Measurements from ENCODE around the gene GON4L.
"Not testable (repeated sequence)": the region's sequence is repeated elsewhere in the genome, so short reads cannot be mapped to it uniquely, and the experiment has no call there.

Gene GON4L

DNA sequence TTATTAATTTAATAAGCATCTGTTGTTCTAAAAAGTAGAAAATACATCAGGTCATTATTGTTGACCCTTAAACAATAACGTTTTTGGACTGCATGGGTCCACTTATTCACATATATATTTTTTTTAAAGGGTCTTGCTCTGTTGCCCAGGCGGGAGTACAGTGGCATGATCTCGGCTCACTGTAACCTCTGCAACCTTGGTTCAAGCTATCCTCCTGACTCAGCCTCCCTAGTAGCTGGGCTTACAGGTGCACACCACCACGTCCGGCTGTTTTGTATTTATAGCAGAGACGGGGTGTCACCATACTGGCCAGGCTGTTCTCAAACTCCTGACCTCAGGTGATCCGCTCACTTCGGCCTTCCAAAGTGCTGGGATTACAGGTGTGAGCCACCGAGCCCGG is 115.1 kb downstream of the GON4L start:
- no peak for DNase-seq

DNA sequence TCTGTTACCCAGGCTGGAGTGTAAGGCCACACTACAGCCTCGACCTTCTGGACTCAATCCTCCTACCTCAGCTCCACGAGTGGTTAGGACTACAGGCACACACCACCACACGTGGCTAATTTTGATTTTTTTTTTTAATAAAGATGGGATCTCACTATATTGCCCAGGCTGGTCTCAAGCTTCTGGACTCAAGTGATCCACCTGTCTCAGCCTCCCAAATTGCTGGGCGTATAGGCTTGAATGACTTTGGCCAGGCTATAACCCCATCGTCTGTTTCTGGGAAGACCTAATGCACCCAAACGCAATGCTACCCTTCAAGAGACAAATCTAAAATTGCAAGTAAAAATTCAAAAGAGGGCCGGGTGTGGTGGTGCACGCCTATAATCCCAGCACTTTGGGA is 116.0 kb downstream of the GON4L start:
- no peak for DNase-seq

DNA sequence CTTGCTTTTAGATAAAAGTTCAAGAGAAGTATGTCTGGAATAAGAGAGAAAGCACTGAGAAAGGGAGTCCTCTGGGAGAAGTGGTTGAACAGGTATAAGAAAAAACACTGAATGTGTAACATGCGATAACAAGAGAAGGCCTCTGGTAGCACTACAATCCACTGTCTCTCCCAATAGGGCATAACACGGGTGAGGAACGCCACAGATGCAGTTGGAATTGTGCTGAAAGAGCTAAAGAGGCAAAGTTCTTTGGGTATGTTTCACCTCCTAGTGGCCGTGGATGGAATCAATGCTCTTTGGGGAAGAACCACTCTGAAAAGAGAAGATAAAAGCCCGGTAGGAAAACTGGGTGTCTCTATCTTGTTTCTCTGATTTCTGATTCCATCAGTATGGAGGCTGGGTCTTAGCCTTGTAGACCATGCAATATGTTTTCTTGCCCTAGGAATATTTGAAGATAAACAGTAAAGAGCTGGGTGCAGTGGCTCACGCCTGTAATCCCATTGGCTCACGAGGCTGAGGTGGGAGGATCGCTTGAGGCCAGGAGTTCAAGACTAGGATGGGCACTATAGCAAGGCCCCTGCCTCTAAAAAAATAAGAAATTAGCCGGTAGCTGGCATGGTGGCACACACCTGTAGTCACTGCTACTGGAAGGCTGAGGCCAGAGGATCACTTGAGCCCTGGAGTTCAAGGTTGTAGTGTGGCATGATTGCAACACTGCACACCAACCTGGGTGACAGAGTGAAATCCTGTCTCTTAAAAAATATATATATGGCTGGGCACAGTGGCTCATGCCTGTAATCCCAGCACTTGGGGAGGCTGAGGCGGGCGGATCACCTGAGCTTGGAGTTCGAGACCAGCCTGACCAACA is 127.7 kb downstream of the GON4L start:
- DNase-seq = no peak

DNA sequence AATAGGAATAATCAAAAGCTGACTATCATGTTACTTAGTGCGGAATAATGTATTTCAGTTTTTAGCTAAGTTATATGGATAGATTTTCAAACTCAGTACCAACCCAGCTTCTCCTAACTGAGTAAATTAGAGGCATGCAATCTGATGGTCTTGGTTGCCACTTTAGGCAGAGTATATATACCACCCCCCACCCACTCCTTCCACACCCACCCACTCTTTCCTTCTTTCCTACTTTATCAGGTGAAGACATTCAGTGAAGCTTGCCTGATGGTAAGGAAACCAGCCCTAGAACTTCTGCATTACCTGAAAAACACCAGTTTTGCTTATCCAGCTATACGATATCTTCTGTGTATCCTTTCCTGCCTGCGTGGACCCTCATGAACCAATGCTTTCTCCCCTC is 131.9 kb downstream of the GON4L start:
- no peak for DNase-seq

DNA sequence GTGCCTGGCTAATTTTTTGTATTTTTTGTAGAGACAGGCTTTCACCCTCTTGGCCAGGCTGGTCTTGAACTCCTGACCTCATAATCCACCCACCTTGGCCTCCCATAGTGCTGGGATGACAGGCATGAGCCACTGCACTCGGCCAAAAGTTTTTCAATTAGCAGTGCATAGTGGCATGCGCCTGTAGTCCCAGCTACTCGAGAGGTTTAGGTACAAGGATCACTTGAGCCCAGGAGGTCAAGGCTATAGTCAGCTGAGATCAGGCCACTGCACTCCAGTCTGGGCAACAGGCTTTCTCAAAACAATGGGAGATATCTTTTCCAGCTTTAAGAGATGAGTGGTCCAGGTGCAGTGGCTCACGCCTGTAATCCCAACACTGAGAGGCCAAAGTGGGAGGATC is 137.3 kb downstream of the GON4L start:
- no peak for DNase-seq

DNA sequence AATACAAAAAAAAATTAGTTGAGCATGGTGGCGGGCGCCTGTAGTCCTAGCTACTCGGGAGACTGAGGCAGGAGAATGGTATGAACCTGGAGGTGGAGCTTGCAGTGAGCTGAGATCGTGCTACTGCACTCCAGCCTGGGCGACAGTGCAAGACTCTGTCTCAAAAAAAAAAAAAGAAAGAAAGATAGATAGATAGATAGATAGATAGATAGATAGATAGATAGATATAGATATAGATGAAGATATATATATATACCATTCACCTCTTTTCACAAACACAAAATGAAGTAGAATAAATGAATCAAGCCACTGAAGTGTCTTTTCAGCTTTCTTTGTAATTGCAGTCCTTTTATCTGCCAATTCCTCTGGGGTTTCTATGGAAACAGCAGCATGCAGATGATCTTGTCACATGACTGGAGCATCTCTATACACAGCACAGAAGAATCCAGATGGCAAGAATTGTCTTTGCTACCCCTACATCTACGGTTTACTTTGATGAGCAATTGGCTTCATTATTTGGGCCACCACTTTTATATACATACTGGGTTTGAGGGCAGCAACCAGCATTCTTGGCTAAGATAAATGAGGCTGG is 138.4 kb downstream of the GON4L start:
- not testable (repeated sequence) for DNase-seq

DNA sequence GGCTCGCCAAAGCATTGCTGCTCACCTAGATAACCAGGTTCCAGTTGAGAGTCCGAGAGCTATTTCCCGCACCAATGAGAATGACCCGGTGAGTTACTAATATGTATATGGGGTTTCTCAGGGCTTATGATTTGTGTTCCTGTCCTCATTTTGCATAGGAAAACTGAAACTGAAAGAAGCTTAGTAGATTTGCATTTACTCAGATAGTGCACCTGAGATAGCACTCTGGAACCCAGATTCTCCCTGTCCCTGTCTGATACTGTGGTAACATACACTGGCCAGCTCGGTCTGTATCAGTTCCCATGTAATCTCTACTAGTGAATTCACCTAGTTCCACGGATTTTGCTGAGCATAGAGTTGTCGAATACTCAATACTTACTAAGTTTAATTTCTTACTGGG is 140.0 kb downstream of the GON4L start:
- no peak for DNase-seq

DNA sequence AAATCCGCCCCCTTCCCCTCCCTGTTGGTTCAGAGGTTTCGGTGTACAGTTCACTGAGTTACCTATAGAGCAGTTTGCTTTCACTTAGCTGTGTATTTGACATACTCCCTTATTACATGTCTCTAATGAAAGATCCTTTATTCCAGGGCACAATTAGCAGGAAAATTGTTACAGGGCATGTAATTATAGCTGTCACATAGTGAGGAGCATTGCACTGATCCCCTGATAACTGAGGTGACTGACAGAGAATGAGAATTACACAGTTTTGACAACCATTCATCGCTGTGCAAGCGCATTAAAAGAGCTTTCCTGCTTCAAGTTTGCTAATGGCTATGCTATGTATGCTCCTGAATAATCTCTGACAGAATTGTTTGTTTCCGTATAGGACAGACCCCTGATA is 141.2 kb downstream of the GON4L start:
- no peak for DNase-seq

DNA sequence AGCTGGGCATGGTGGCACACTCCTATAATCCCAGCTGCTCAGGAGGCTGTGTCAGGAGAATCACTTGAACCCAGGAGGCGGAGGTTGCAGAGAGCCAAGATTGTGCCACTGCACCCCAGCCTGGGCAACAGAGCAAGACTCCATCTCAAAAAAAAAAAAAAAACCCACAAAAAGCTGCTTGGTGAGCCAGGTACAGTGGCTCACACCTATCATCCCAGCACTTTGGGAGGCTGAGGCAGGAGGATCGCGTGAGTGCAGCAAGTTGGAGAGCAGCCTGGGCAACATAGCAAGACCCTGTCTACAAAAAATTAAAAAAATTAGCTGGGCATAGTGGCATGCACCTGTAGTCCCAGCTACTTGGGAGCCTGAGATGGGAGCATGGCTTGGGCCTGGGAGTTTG is 142.0 kb downstream of the GON4L start:
- not testable (repeated sequence) for DNase-seq

DNA sequence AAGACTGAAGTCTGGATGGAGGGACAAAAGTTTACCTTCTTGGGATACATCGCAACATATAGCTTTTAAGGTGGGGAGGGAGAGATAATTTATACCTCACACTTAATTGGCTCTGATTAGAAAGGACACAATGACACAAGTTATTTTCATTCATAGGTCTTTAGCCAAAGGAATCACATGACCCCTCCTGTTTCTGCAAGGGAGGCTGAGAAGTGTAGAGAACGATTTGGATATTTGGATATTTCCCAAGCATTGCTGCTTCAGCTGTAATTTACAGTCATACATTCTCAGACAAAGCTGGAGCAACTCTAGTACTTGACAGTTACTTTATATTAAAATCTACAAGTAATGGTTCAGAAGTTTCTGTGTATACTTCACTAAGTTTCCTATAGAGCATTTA is 143.9 kb downstream of the GON4L start:
- DNase-seq = no peak

DNA sequence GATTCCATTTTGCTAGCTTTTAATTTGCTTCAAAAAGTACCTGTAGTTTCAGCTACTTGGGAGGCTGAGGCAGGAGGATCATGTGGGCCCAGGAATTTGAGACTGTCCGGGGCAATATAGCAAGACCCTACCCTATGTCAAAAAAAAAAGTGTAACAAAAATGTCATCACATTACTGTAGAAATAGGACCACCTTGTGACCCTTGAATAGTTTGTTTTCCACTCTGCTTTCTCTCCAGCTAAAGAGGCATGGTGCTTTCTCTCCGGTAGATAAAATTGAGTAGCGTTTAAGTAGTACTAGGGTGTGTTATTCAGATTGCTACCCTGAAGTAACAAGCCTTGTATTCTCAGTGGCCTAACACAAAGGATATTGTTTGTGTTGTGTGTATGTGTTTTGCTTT is 144.4 kb downstream of the GON4L start:
- not testable (repeated sequence) for DNase-seq

DNA sequence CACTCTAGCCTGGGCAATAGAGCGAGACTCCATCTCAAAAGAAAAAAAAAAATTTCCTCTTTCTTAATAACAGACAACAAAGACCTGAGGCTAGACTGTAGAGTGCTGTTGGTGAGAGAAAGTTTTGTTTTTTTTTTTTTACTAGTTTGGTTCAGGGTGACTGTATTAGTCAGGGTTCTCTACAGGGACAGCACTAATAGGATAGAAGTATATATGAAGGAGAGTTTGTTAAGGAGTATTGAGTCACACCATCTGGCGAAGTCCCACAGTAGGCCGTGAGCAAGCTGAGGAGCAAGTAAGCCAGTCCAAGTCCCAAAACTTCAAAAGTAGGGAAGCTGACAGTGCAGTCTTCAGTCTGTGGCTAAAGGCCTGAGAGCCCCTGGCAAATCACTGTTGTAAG is 145.6 kb downstream of the GON4L start:
- DNase-seq = not testable (repeated sequence)

DNA sequence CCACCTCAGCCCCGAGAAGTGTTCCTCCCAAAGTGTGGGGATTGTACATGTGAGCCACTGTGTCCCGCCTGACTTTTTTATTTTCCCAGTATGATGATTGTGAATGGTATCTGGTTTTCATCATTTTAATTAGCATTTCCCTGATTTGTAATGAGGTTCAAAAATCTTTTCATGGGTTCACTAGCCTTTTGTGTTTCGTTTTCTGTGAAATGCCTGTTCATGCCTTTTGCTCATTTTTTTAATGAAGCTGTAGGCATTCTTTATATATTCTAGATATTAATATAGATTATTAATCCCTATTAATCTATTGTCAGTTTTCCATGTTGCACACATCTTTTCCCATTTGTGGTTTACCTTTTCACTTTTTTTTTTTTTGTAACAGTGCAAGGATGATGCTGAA is 147.6 kb downstream of the GON4L start:
- no peak for DNase-seq

DNA sequence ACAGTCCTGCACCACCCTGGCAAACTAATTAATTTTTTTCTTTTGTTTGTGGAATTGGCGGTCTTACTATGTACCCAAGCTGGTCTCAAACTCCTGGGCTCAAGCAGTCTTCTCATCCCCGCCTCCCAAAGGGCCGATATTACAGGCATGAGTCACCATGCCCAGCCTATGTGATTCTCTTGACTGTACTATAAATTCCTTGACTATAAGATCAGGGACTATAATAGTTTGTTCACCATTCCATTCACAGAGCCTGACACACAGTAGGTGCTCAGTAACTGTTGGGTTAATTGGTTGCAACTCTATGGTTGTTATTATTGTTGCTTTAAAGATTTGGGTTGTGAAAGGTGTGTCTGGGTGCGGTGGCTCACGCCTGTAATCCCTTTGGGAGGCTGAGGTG is 150.9 kb downstream of the GON4L start:
- DNase-seq = no peak

DNA sequence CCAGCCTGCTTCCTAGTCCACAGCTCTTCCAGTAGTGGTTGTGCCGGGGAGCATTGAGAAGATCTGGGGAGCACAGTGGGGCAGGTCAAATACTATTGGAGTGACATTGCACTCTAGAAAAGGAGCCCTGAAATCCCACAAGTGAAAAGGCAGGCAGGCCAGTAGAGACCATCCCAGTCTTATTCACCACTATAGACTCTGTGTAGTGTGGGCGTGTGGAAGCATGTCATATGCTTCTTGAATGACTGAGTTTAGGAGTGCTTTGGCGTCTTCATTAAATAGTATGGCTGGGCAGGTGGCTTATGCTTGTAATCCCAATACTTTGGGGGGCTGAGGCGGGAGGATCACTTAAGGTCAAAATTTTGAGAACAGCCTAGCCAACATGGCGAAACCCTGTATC is 152.6 kb downstream of the GON4L start:
- DNase-seq = not testable (repeated sequence)

DNA sequence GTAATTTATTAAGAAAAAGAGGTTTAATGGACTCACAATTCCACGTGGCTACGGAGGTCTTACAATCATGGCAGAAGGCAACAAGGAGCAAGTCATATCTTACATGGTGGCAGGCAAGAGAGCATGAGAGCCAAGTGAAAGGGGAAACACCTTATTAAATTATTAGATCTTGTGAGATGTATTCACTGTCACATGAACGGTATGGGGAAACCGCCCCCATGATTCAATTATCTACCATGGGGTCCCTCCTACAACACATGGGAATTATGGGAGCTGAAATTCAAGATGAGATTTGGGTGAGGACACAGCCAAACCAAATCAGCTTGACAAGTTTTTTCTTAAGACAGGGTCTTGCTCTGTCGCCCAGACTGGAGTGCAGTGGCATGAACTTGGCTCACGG is 153.8 kb downstream of the GON4L start:
- no peak for DNase-seq

DNA sequence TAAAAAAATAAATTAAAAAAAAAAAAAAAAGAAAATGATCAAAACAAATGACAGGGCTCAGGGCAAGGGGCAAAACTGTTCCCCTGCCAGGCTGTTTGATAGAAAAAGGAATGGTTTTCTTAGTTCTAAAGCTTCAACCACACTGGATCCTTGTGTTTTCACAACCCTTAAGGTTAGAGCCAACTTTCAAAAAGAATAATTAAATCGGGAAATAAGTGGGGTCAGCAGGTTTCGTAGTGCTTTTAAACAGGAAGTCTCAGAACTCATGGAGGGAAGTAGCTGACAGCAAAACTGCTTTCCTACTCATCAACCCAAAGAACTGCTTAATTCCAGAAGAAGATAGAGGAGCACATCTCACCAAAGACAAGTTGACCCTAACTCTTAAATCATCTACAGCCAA is 155.3 kb downstream of the GON4L start:
- DNase-seq = not testable (repeated sequence)

All from cortex of kidney (tissue), 1 donor.